Measurements from ENCODE around the gene IL4.

Gene IL4

GRCh38 chr5:132658381-132659302 lies 15.1 kb upstream of the IL4 start:
- DNase-seq: no peak

- DNase-seq: no peak
These were observed 13.9 kb upstream of the IL4 start for GRCh38 chr5:132659598-132660493.

GRCh38 chr5:132661231-132662003 lies 12.4 kb upstream of the IL4 start:
- no peak for DNase-seq

- no peak for DNase-seq
These were observed 11.8 kb upstream of the IL4 start for GRCh38 chr5:132662004-132662401.

GRCh38 chr5:132662925-132663770 lies 10.6 kb upstream of the IL4 start:
- DNase-seq: peak; percentile 56

- DNase-seq: peak; percentile 47
These were observed 9.8 kb upstream of the IL4 start for GRCh38 chr5:132663771-132664695.

GRCh38 chr5:132664696-132665209 lies 9.0 kb upstream of the IL4 start:
- no peak for DNase-seq

GRCh38 chr5:132665574-132666080 lies 8.2 kb upstream of the IL4 start:
- no peak for DNase-seq

GRCh38 chr5:132666310-132667123 lies 7.3 kb upstream of the IL4 start:
- DNase-seq: no peak

GRCh38 chr5:132667309-132667708 lies 6.5 kb upstream of the IL4 start:
- DNase-seq: no peak

- DNase-seq: no peak
These were observed 5.8 kb upstream of the IL4 start for GRCh38 chr5:132667761-132668705.

GRCh38 chr5:132668706-132669454 lies 4.9 kb upstream of the IL4 start:
- no peak for DNase-seq

GRCh38 chr5:132669455-132669820 lies 4.4 kb upstream of the IL4 start:
- no peak for DNase-seq

GRCh38 chr5:132669966-132670882 lies 3.6 kb upstream of the IL4 start:
- no peak for DNase-seq

GRCh38 chr5:132671000-132671399 lies 2.8 kb upstream of the IL4 start:
- no peak for DNase-seq

- no peak for DNase-seq
These were observed 301 bp upstream of the IL4 start for GRCh38 chr5:132673488-132673887.
